Measurements from ENCODE around the gene HSPB8.

- TF ChIP-seq CTCF (IDR thresholded peaks at IDR 0.05) = no peak
- TF ChIP-seq POLR2A (IDR thresholded peaks at IDR 0.05) = no peak
Observed at GRCh38 chr12:119154435-119154818, 24.3 kb upstream of the HSPB8 start.

All from lower leg skin (tissue), 3 donors.